H1 (cell line): Measurements from ENCODE around the gene CSPG5.

Experiments used
- MAX ChIP-seq: IDR thresholded peaks from 2 replicates; pipeline ENCODE4 v1.6.1; 2012; ENCODE audit warnings: inconsistent platforms
- POLR2AphosphoS5 ChIP-seq: IDR thresholded peaks from 2 replicates; pipeline ENCODE4 v1.6.1; 2011; ENCODE audit warnings: low read depth, low read length
- YY1 ChIP-seq: IDR thresholded peaks from 2 replicates; pipeline ENCODE4 v1.6.1; 2011; ENCODE audit warnings: low read depth, mild to moderate bottlenecking, low read length
- TF ChIP-seq, protein P1 (sequence below): IDR thresholded peaks from 2 replicates; pipeline ENCODE4 v1.6.1; 2011; ENCODE audit warnings: low read length, improper control_type of control experiment

DNA sequence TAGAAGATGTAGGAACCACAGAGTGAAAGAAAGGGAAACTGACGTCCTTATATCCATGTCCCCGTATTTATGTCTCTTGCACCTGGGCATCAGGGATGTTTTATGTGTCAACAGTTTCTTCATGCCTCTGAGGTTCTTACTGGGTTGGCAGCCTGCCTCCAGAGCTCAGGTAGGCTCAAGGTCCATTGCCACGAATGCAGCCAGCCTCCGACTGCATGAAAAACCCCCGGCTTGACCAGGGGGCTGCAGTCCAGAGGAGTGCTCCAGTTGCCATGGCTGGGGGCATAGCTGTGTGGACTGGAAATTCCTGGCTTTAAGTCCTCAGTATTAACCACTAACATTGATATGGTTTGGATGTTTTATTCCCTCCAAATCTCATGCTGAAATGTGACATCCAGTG is 2.8 kb upstream of the CSPG5 start:
- TF ChIP-seq POLR2AphosphoS5 = no peak; the same call in none of the 2 replicates
- TF ChIP-seq, protein P1, sequence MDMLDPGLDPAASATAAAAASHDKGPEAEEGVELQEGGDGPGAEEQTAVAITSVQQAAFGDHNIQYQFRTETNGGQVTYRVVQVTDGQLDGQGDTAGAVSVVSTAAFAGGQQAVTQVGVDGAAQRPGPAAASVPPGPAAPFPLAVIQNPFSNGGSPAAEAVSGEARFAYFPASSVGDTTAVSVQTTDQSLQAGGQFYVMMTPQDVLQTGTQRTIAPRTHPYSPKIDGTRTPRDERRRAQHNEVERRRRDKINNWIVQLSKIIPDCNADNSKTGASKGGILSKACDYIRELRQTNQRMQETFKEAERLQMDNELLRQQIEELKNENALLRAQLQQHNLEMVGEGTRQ = no peak
- no peak for TF ChIP-seq MAX
- no peak for TF ChIP-seq YY1
